Spleen (tissue), 7 donors: ENCODE measurements around the gene CNOT2.

Source experiments
- POLR2A ChIP-seq, 3 donors: fragments of 450-650 bp; IDR thresholded peaks; one replicate each; pipeline ENCODE4 v1.5.1; 2017; ENCODE audit warnings: antibody characterized with exemption in 3 of 3, mild to moderate bottlenecking in 1 of 3
- POLR2AphosphoS5 ChIP-seq, 3 donors: sonication (generic); formaldehyde crosslinking; IDR thresholded peaks; one replicate each; pipeline ENCODE4 v1.5.1; 2017; ENCODE audit warnings: antibody characterized with exemption in 3 of 3
- TF ChIP-seq, protein P1 (sequence below), 11 experiments: fragments of 200-600 bp in 7 of 11; fragments of 450-650 bp in 4 of 11; sonication (generic) in 4 of 11; IDR thresholded peaks in 8 of 11; conservative IDR thresholded peaks in 3 of 11; 1 replicate in 7 of 11; 2 replicates in 4 of 11; pipeline versions ENCODE4 v1.4.0 to v1.8.0; 2016 to 2021; ENCODE audit warnings: antibody characterized with exemption in 11 of 11, inconsistent platforms in 4 of 11, mild to moderate bottlenecking in 1 of 11
- donor health status: DM: no; HTN: no; CAD: no; lungs with moderate emphysema.
- donor health status: DM: no; HTN: no; CAD: no.
- donor health status: DM: no; HTN: no; CAD: no.

DNA sequence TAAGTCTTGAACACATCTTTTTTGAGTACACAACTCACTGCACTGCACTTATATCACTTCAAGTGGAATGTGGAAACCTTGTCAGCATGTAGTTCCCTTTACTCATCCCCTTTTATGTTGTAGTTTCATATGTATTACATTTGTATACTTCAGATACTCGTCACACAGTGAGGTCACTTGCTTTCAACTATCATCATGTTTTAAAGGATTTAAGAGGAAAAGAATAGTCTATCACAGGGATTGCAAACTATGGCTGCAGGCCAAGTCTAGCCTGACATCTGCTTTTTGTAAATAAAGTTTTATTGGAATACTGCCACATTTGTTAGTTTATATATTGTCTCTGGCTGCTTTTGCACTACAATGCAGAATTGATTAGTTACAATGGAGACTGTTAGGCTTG lies 24.3 kb downstream of the CNOT2 start:
- TF ChIP-seq, protein P1, sequence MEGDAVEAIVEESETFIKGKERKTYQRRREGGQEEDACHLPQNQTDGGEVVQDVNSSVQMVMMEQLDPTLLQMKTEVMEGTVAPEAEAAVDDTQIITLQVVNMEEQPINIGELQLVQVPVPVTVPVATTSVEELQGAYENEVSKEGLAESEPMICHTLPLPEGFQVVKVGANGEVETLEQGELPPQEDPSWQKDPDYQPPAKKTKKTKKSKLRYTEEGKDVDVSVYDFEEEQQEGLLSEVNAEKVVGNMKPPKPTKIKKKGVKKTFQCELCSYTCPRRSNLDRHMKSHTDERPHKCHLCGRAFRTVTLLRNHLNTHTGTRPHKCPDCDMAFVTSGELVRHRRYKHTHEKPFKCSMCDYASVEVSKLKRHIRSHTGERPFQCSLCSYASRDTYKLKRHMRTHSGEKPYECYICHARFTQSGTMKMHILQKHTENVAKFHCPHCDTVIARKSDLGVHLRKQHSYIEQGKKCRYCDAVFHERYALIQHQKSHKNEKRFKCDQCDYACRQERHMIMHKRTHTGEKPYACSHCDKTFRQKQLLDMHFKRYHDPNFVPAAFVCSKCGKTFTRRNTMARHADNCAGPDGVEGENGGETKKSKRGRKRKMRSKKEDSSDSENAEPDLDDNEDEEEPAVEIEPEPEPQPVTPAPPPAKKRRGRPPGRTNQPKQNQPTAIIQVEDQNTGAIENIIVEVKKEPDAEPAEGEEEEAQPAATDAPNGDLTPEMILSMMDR (IDR thresholded peaks at IDR 0.05 in 8 of 11, conservative IDR thresholded peaks at IDR 0.05 in 3 of 11), result no peak
- TF ChIP-seq POLR2AphosphoS5 (IDR thresholded peaks at IDR 0.05) (no peak), POLR2A (IDR thresholded peaks at IDR 0.05) (no peak)
